ENCODE data around the gene HEPN1. TPM values are rescaled to one million over a fixed set of nuclear protein-coding genes. Genes with fewer than 3 reads are reported as not detected.
A peak's percentile ranks its signal among the peaks of the same experiment; 100 is the strongest.

Gene HEPN1
- total and polyA plus RNA-seq, 9 of the 15 experiments (the other 6 are each of a cell fraction or from before 2014, with no cell fraction given), result not detected

GRCh38 chr11:124953753-124954589 is 34.9 kb downstream of the HEPN1 start, which contains the start of gene CCDC15 (continued):
- TF ChIP-seq ZBTB5 (IDR thresholded peaks at IDR 0.05) (no peak), ZBTB12 (CRISPR knock-in tag; IDR thresholded peaks at IDR 0.05) (peak; percentile 80), CBFB (CRISPR knock-in tag; IDR thresholded peaks at IDR 0.05) (peak; percentile 81; the same call in 1 of the 2 replicates), ZNF398 (CRISPR knock-in tag; IDR thresholded peaks at IDR 0.05) (no peak), ZBTB2 (IDR thresholded peaks at IDR 0.05) (no peak), TAF15 (IDR thresholded peaks at IDR 0.05; ENCODE audit: low read depth, low read length) (no peak), PHF21A (IDR thresholded peaks at IDR 0.05; ENCODE audit: borderline replicate concordance, low read depth) (no peak), PREB (CRISPR knock-in tag; IDR thresholded peaks at IDR 0.05) (no peak), NFYB (IDR thresholded peaks at IDR 0.05; ENCODE audit: extremely low read depth, insufficient read length) (no peak), TRIM28 (IDR thresholded peaks at IDR 0.05) (no peak), PCBP2 (IDR thresholded peaks at IDR 0.05; ENCODE audit: low read depth, low read length, poor library complexity, severe bottlenecking) (no peak), TFE3 (CRISPR knock-in tag; IDR thresholded peaks at IDR 0.05) (no peak), ZNF583 (CRISPR knock-in tag; IDR thresholded peaks at IDR 0.05) (no peak), PTRF (tag; IDR thresholded peaks at IDR 0.05) (no peak), LARP7 (IDR thresholded peaks at IDR 0.05) (peak; percentile 79), POLR3A (IDR thresholded peaks at IDR 0.05; ENCODE audit: borderline replicate concordance, extremely low read depth, insufficient read depth, insufficient read length) (no peak)

Data from K562 (cell line).